ENCODE measurements around the gene BMP7.
"Not testable (repeated sequence)": the region's sequence is repeated elsewhere in the genome, so short reads cannot be mapped to it uniquely, and the experiment has no call there.

BMP7 gene

GRCh38 chr20:57191265-57191638 is 75.2 kb downstream of the BMP7 start:
- DNase-seq (ENCODE audit: low read depth in 3 of 3) = not testable (repeated sequence)

GRCh38 chr20:57190536-57191264 is 75.7 kb downstream of the BMP7 start:
- DNase-seq (ENCODE audit: low read depth in 3 of 3) = no peak

GRCh38 chr20:57189713-57190112 is 76.7 kb downstream of the BMP7 start:
- no peak for DNase-seq (ENCODE audit: low read depth in 3 of 3)

GRCh38 chr20:57188576-57189079 is 77.8 kb downstream of the BMP7 start:
- no peak for DNase-seq (ENCODE audit: low read depth in 3 of 3)

GRCh38 chr20:57188056-57188455 is 78.4 kb downstream of the BMP7 start:
- DNase-seq (ENCODE audit: low read depth in 3 of 3) = no peak

GRCh38 chr20:57187068-57187634 is 79.3 kb downstream of the BMP7 start:
- no peak for DNase-seq (ENCODE audit: low read depth in 3 of 3)

GRCh38 chr20:57186192-57186591 is 80.2 kb downstream of the BMP7 start:
- no peak for DNase-seq (ENCODE audit: low read depth in 3 of 3)

- no peak for DNase-seq (ENCODE audit: low read depth in 3 of 3)
These were observed 81.2 kb downstream of the BMP7 start for GRCh38 chr20:57185188-57185743.

- no peak for DNase-seq (ENCODE audit: low read depth in 3 of 3)
These were observed 82.9 kb downstream of the BMP7 start for GRCh38 chr20:57183457-57184009.

GRCh38 chr20:57181639-57182038 is 84.8 kb downstream of the BMP7 start:
- DNase-seq (ENCODE audit: low read depth in 3 of 3) = no peak

GRCh38 chr20:57180954-57181353 is 85.5 kb downstream of the BMP7 start:
- DNase-seq (ENCODE audit: low read depth in 3 of 3) = no peak

GRCh38 chr20:57180387-57180786 is 86.1 kb downstream of the BMP7 start:
- no peak for DNase-seq (ENCODE audit: low read depth in 3 of 3)

- no peak for DNase-seq (ENCODE audit: low read depth in 3 of 3)
These were observed 87.2 kb downstream of the BMP7 start for GRCh38 chr20:57179265-57179664.

GRCh38 chr20:57178582-57179111 is 87.8 kb downstream of the BMP7 start:
- no peak for DNase-seq (ENCODE audit: low read depth in 3 of 3)

GRCh38 chr20:57177636-57178280 is 88.7 kb downstream of the BMP7 start:
- no peak for DNase-seq (ENCODE audit: low read depth in 3 of 3)

- no peak for DNase-seq (ENCODE audit: low read depth in 3 of 3)
These were observed 89.6 kb downstream of the BMP7 start for GRCh38 chr20:57176842-57177241.

GRCh38 chr20:57175397-57176010 is 90.9 kb downstream of the BMP7 start:
- DNase-seq (ENCODE audit: low read depth in 3 of 3) = no peak

- no peak for DNase-seq (ENCODE audit: low read depth in 3 of 3)
These were observed 91.7 kb downstream of the BMP7 start for GRCh38 chr20:57174737-57175136.

- DNase-seq (ENCODE audit: low read depth in 3 of 3) = no peak
These were observed 92.5 kb downstream of the BMP7 start for GRCh38 chr20:57173986-57174385.

GRCh38 chr20:57173041-57173440 is 93.4 kb downstream of the BMP7 start:
- DNase-seq (ENCODE audit: low read depth in 3 of 3) = no peak

- DNase-seq (ENCODE audit: low read depth in 3 of 3) = no peak
These were observed 96.1 kb downstream of the BMP7 start for GRCh38 chr20:57170343-57170742.

- DNase-seq (ENCODE audit: low read depth in 3 of 3) = no peak
These were observed 97.3 kb downstream of the BMP7 start for GRCh38 chr20:57169162-57169561.

Measured in stimulated activated CD4-positive, alpha-beta T cell treated with anti-CD3 and anti-CD28 coated beads, TNF-alpha, amount 100 ng/mL, for 48 hours (primary cell).